Fibroblast of lung (primary cell): ENCODE results near the gene RAVER2. TPM values are rescaled to one million over a fixed set of nuclear protein-coding genes. Genes with fewer than 3 reads are reported as not detected.

Experiments used
- DNase-seq, 2 donors: peaks; one replicate each; pipeline versions ENCODE4 v3.0.0 to v3.0.0-alpha.2; 2010; ENCODE audit warnings: low read depth in 2 of 2
- H2AFZ ChIP-seq: 2 replicates; pipeline ENCODE4 v1.5.1; 2012; ENCODE audit warnings: low read length, control low read depth, inconsistent platforms
- H3K27ac ChIP-seq: 2 replicates; pipeline ENCODE4 v1.5.1; 2011; ENCODE audit warnings: low read length, control low read depth; ENCODE audit not compliant: insufficient read depth
- H3K27me3 ChIP-seq: 2 replicates; pipeline ENCODE4 v1.5.1; 2011; ENCODE audit warnings: mild to moderate bottlenecking, low read length; ENCODE audit not compliant: control insufficient read depth, insufficient read depth
- H3K36me3 ChIP-seq: 2 replicates; pipeline ENCODE4 v1.5.1; 2011; ENCODE audit warnings: low read length; ENCODE audit not compliant: control insufficient read depth, insufficient read depth
- H3K4me1 ChIP-seq: 2 replicates; pipeline ENCODE4 v1.5.1; 2011; ENCODE audit warnings: low read length; ENCODE audit not compliant: control insufficient read depth, insufficient read depth; ENCODE audit errors: extremely low read depth
- H3K4me2 ChIP-seq: 2 replicates; pipeline ENCODE4 v1.5.1; 2011; ENCODE audit warnings: low read length, control low read depth; ENCODE audit not compliant: insufficient read depth; ENCODE audit errors: extremely low read depth
- H3K4me3 ChIP-seq, 4 experiments: fragments of 200-600 bp in 1 of 4; sonication (generic) in 1 of 4; replicated peaks in 1 of 4; 2 replicates each; pipeline ENCODE4 v1.5.1; 2011 to 2016; ENCODE audit warnings: low read length in 4 of 4, low read depth in 3 of 4, mild to moderate bottlenecking in 3 of 4, control low read depth in 2 of 4, inconsistent platforms in 1 of 4, mixed read lengths in 1 of 4; ENCODE audit not compliant: insufficient read depth in 1 of 4; ENCODE audit errors: control extremely low read depth in 1 of 4
- H3K79me2 ChIP-seq: 2 replicates; pipeline ENCODE4 v1.5.1; 2012; ENCODE audit warnings: mild to moderate bottlenecking, low read length, inconsistent platforms; ENCODE audit not compliant: control insufficient read depth, insufficient read depth
- H3K9ac ChIP-seq: 2 replicates; pipeline ENCODE4 v1.5.1; 2011; ENCODE audit warnings: mild to moderate bottlenecking, low read length, control low read depth; ENCODE audit not compliant: insufficient read depth
- H3K9me3 ChIP-seq: 2 replicates; pipeline ENCODE4 v1.5.1; 2012; ENCODE audit warnings: low read depth, low read length; ENCODE audit not compliant: control insufficient read depth, insufficient read depth
- H4K20me1 ChIP-seq: 2 replicates; pipeline ENCODE4 v1.5.1; 2011; ENCODE audit warnings: low read length; ENCODE audit not compliant: control insufficient read depth, insufficient read depth; ENCODE audit errors: extremely low read depth
- CTCF ChIP-seq, 2 donors: IDR thresholded peaks in 1 of 2; conservative IDR thresholded peaks in 1 of 2; 1 replicate in 1 of 2; 2 replicates in 1 of 2; pipeline ENCODE4 v1.5.1; 2011 to 2012; ENCODE audit warnings: low read length in 2 of 2, control low read depth in 1 of 2, inconsistent platforms in 1 of 2, low read depth in 1 of 2, mild to moderate bottlenecking in 1 of 2
- EZH2 ChIP-seq: IDR thresholded peaks from 2 replicates; pipeline ENCODE4 v1.5.1; 2012; ENCODE audit warnings: low read length, control low read depth, mild to moderate bottlenecking; ENCODE audit errors: missing control alignments
- polyA plus RNA-seq, 2 donors: library from polyadenylated mRNA; depleted of rRNA in 1 of 2; stranded (reverse) in 1 of 2; unstranded in 1 of 2; fragments of >200 nt; gene quantifications; 2 replicates each; pipeline ENCODE4 v1.2.1, GENCODE V29; 2011 to 2012; ENCODE audit warnings: missing spikeins in 1 of 2
- total RNA-seq: library from RNA; depleted of rRNA; stranded (reverse); fragments of >200 nt; gene quantifications from 2 replicates; pipeline ENCODE4 v1.2.1, GENCODE V29; 2014

The RAVER2 gene
- total and polyA plus RNA-seq, 2 donors (not counting 1 experiment from before 2014, with no cell fraction given), result 4.3 to 5.6 TPM

GRCh38 chr1:64748222-64748621 is 3.3 kb downstream of the RAVER2 start:
- Histone ChIP-seq H3K79me2 (no peaks in the 10 kb centered on the region), H3K4me1 (no peaks in the 10 kb centered on the region), H3K9me3 (no peaks in the 10 kb centered on the region), H3K27me3 (no peaks in the 10 kb centered on the region), H2AFZ (no peak overlapping the region), H3K27ac (no peak overlapping the region), H3K36me3 (no peaks in the 10 kb centered on the region), H3K9ac (no peak overlapping the region), H3K4me3 (no peak overlapping the region), H3K4me2 (no peak overlapping the region), H4K20me1 (no peaks in the 10 kb centered on the region)
- no peak for DNase-seq
- TF ChIP-seq CTCF (conservative IDR thresholded peaks at IDR 0.05 in 1 of 2, IDR thresholded peaks at IDR 0.05 in 1 of 2; ENCODE audit: low read depth in 1 of 2, low read length in 2 of 2) (no peak), EZH2 (no peak)

DNA sequence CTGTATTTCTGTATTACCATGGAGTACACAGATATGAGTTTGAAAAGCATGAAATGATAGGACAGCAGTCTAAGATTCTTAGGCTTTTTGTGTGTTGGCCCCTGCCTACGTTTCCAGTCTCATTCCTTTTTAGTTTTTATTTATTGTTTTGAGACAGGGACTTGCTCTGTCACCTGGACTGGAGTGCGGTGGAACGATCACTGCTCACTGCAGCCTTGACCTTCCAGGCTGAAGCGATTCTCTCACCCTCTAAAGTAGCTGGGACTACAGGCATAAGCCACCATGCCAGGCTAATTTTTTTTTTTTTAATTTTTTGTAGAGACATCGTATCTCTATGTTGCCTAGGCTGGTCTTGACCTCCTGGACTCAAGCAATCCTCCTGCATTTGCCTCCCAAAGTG is 3.8 kb downstream of the RAVER2 start:
- Histone ChIP-seq H2AFZ (no peak overlapping the region), H3K4me3 (no peak overlapping the region), H3K79me2 (no peaks in the 10 kb centered on the region), H3K36me3 (no peaks in the 10 kb centered on the region), H3K9me3 (no peaks in the 10 kb centered on the region), H3K4me1 (no peaks in the 10 kb centered on the region), H3K27me3 (no peaks in the 10 kb centered on the region), H3K4me2 (no peak overlapping the region), H3K9ac (no peak overlapping the region), H4K20me1 (no peaks in the 10 kb centered on the region), H3K27ac (no peak overlapping the region)
- no peak for TF ChIP-seq CTCF (conservative IDR thresholded peaks at IDR 0.05 in 1 of 2, IDR thresholded peaks at IDR 0.05 in 1 of 2; ENCODE audit: low read depth in 1 of 2, low read length in 2 of 2)
- no peak for TF ChIP-seq EZH2
- no peak for DNase-seq

DNA sequence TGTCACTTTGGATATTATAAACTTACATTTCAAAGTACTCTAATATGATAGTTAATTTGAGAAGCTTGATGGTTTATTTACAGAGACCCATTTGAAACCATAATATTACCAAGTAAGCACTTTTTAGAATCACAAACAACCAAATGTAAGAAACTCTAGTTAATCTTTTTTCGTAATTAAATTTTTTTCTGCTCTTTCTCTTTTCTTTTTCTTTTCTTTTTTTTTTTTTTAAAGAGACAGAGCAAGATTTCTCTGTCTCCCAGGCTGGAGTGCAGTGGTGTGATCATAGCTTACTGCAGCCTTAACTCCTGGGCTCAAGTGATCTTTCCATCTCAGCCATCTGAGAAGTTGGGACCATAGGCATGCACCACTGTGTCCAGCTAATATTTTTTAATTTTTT is 5.2 kb downstream of the RAVER2 start:
- Histone ChIP-seq H4K20me1 (no peaks in the 10 kb centered on the region), H3K27me3 (no peaks in the 10 kb centered on the region), H3K79me2 (no peaks in the 10 kb centered on the region), H3K9me3 (no peaks in the 10 kb centered on the region), H3K4me1 (no peaks in the 10 kb centered on the region), H3K36me3 (no peaks in the 10 kb centered on the region), H3K4me3 (no peak overlapping the region), H3K4me2 (no peak overlapping the region), H3K9ac (no peak overlapping the region), H3K27ac (no peak overlapping the region), H2AFZ (no peak overlapping the region)
- no peak for DNase-seq
- TF ChIP-seq CTCF (conservative IDR thresholded peaks at IDR 0.05 in 1 of 2, IDR thresholded peaks at IDR 0.05 in 1 of 2; ENCODE audit: low read depth in 1 of 2, low read length in 2 of 2), result no peak
- TF ChIP-seq EZH2, result no peak
